HL-60 (cell line): ENCODE data around the gene IMP4.

Experiments used
- DNase-seq, 2 experiments: peaks; one replicate each; pipeline ENCODE4 v3.0.0-alpha.2; 2010 to 2020; ENCODE audit warnings: low read depth in 1 of 2, low spot score in 1 of 2
- H3K27ac ChIP-seq: fragments of 250-450 bp; sonication (Bioruptor Pico); replicated peaks from 2 replicates; pipeline ENCODE4 v1.5.1; 2020; ENCODE audit warnings: mild to moderate bottlenecking, moderate library complexity
- H3K27me3 ChIP-seq: fragments of 250-450 bp; sonication (Bioruptor Pico); 2 replicates; pipeline ENCODE4 v1.5.1; 2021; ENCODE audit warnings: mild to moderate bottlenecking, moderate library complexity; ENCODE audit not compliant: insufficient read depth, poor library complexity, severe bottlenecking
- H3K4me3 ChIP-seq: replicated peaks from 2 replicates; pipeline ENCODE4 v1.5.1; 2011; ENCODE audit warnings: mild to moderate bottlenecking, control low read depth, low read length; ENCODE audit not compliant: insufficient read depth
- GABPA ChIP-seq: IDR thresholded peaks from 2 replicates; pipeline ENCODE4 v1.6.1; 2012; ENCODE audit warnings: low read depth
- POLR2AphosphoS5 ChIP-seq: IDR thresholded peaks from 2 replicates; pipeline ENCODE4 v1.6.1; 2012; ENCODE audit warnings: low read depth
- SPI1 ChIP-seq: IDR thresholded peaks from 2 replicates; pipeline ENCODE4 v1.6.1; 2012; ENCODE audit warnings: low read depth, mild to moderate bottlenecking, borderline replicate concordance
- TF ChIP-seq, protein P1 (sequence below): IDR thresholded peaks from one replicate; pipeline ENCODE4 v1.5.1; 2011; ENCODE audit warnings: low read length, control low read depth, inconsistent platforms; ENCODE audit not compliant: insufficient read depth
- TF ChIP-seq, protein P2 (sequence below): IDR thresholded peaks from 2 replicates; pipeline ENCODE4 v1.6.1; 2012; ENCODE audit warnings: low read depth; ENCODE audit not compliant: insufficient replicate concordance

The IMP4 gene

GRCh38 chr2:130387071-130387400 lies 44.3 kb downstream of the IMP4 start:
- Histone ChIP-seq H3K27me3 (no peaks in the 10 kb centered on the region), H3K27ac (no peak overlapping the region), H3K4me3 (no peak overlapping the region)
- DNase-seq: no peak
- TF ChIP-seq POLR2AphosphoS5 (no peak), GABPA (no peak), SPI1 (no peak)
- TF ChIP-seq, protein P1, sequence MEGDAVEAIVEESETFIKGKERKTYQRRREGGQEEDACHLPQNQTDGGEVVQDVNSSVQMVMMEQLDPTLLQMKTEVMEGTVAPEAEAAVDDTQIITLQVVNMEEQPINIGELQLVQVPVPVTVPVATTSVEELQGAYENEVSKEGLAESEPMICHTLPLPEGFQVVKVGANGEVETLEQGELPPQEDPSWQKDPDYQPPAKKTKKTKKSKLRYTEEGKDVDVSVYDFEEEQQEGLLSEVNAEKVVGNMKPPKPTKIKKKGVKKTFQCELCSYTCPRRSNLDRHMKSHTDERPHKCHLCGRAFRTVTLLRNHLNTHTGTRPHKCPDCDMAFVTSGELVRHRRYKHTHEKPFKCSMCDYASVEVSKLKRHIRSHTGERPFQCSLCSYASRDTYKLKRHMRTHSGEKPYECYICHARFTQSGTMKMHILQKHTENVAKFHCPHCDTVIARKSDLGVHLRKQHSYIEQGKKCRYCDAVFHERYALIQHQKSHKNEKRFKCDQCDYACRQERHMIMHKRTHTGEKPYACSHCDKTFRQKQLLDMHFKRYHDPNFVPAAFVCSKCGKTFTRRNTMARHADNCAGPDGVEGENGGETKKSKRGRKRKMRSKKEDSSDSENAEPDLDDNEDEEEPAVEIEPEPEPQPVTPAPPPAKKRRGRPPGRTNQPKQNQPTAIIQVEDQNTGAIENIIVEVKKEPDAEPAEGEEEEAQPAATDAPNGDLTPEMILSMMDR: no peak
- TF ChIP-seq, protein P2, sequence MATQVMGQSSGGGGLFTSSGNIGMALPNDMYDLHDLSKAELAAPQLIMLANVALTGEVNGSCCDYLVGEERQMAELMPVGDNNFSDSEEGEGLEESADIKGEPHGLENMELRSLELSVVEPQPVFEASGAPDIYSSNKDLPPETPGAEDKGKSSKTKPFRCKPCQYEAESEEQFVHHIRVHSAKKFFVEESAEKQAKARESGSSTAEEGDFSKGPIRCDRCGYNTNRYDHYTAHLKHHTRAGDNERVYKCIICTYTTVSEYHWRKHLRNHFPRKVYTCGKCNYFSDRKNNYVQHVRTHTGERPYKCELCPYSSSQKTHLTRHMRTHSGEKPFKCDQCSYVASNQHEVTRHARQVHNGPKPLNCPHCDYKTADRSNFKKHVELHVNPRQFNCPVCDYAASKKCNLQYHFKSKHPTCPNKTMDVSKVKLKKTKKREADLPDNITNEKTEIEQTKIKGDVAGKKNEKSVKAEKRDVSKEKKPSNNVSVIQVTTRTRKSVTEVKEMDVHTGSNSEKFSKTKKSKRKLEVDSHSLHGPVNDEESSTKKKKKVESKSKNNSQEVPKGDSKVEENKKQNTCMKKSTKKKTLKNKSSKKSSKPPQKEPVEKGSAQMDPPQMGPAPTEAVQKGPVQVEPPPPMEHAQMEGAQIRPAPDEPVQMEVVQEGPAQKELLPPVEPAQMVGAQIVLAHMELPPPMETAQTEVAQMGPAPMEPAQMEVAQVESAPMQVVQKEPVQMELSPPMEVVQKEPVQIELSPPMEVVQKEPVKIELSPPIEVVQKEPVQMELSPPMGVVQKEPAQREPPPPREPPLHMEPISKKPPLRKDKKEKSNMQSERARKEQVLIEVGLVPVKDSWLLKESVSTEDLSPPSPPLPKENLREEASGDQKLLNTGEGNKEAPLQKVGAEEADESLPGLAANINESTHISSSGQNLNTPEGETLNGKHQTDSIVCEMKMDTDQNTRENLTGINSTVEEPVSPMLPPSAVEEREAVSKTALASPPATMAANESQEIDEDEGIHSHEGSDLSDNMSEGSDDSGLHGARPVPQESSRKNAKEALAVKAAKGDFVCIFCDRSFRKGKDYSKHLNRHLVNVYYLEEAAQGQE: no peak

DNA sequence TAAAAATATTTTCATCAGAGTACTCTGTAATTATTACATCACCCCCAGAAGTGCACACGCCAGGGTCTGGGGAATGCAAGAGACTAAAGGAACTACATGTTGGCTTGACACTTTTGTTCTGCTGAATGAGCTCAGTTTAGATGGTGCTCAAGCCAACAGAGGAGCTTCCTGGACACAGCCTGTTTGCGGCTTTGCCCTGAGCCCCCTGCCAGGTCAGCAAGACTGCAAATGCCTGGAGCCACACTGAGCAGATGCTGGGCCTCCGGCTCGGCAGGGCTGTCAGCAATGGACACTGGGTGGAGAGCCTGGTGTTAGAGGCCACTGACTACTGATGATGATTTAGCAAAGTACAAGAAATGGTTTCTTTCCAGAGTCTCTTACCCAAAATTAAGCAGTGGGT lies 45.1 kb downstream of the IMP4 start:
- TF ChIP-seq SPI1: no peak
- TF ChIP-seq, protein P2: no peak
- TF ChIP-seq, protein P1: no peak
- TF ChIP-seq POLR2AphosphoS5: no peak
- TF ChIP-seq GABPA: no peak
- H3K27me3 ChIP-seq: no peaks in the 10 kb centered on the region
- no peak overlapping the region for H3K27ac ChIP-seq
- DNase-seq: no peak
- no peak overlapping the region for H3K4me3 ChIP-seq

DNA sequence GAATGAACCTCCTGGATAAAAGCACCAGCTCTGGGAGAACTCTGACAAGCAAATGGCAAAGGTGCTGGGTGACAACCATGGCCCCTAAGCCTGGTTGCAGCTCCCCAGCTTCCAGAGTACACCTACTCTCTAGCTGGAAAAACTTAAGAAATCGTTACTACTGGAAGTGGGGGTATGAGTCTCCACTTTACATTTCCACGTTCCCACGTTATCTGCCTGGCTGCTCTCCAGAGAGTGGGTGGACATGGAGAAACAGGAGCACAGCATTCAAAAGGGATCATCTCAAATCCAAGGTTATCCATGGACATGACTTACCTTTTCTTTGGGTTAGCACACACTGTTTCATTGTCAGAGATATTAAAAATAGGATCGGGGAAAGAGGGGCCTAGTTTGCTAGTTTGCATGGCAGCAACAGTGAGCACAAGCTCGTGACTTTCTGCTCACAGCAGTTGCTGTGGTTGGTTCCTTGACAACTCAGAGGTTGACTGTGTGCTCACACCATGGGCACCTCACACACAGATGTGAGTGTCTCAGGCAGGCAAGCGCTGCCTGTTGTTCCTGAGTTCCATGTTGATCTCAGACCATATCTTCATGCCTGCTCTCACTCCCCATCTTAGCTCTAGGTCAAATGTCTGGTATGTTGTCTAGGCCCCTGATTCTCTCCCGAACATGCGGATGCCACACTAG lies 45.7 kb downstream of the IMP4 start:
- H3K4me3 ChIP-seq: no peak overlapping the region
- TF ChIP-seq, protein P2: no peak
- TF ChIP-seq, protein P1: no peak
- no peak for TF ChIP-seq GABPA
- TF ChIP-seq POLR2AphosphoS5: no peak
- no peak for TF ChIP-seq SPI1
- H3K27me3 ChIP-seq: no peaks in the 10 kb centered on the region
- no peak for DNase-seq
- no peak overlapping the region for H3K27ac ChIP-seq
